OCI-LY7 (cell line): Measurements from ENCODE around the gene TRIM8. TPM values are rescaled to one million over a fixed set of nuclear protein-coding genes. Genes with fewer than 3 reads are reported as not detected.

Experiments used
- BruUV-seq: library from RNA; stranded (reverse); fragments of 400-500 nt; replicated peaks from 2 replicates; lab custom pipeline; 2021; lab: Mats Ljungman, UMichigan
- CTCF ChIA-PET: fragments of 300-600 bp; sonication (Branson Sonifier 250); formaldehyde crosslinking; loops from one replicate; lab custom pipeline; 2022; ENCODE audit warnings: antibody characterized with exemption; ENCODE audit not compliant: unreplicated experiment; lab: Charles Lee
- POLR2A ChIA-PET: fragments of 300-600 bp; sonication (Branson Sonifier 250); formaldehyde crosslinking; loops from one replicate; lab custom pipeline; 2022; ENCODE audit warnings: antibody characterized with exemption; lab: Charles Lee
- DNase-seq: peaks from one replicate; pipeline ENCODE4 v3.0.0-alpha.2; 2015; ENCODE audit warnings: low spot score
- H2AFZ ChIP-seq: fragments of 200-600 bp; sonication (generic), shearing (Covaris generic); 2 replicates; pipeline ENCODE4 v1.6.1; 2014; ENCODE audit warnings: mild to moderate bottlenecking, antibody characterized with exemption, low read length, moderate library complexity
- H3K27ac ChIP-seq: fragments of 200-600 bp; sonication (generic); 2 replicates; pipeline ENCODE4 v1.5.1; 2014; ENCODE audit warnings: mixed run types, low read depth, mild to moderate bottlenecking, moderate library complexity, low read length, inconsistent platforms; ENCODE audit not compliant: poor library complexity, severe bottlenecking
- H3K36me3 ChIP-seq: fragments of 200-600 bp; sonication (generic); 2 replicates; pipeline ENCODE4 v1.6.1; 2014; ENCODE audit warnings: mild to moderate bottlenecking, antibody characterized with exemption, low read length, moderate library complexity, mixed read lengths; ENCODE audit not compliant: insufficient read depth
- H3K4me1 ChIP-seq: fragments of 200-600 bp; sonication (generic); 2 replicates; pipeline ENCODE4 v1.5.1; 2014; ENCODE audit warnings: mild to moderate bottlenecking, low read length; ENCODE audit not compliant: insufficient read depth, poor library complexity, severe bottlenecking
- H3K4me2 ChIP-seq: fragments of 200-600 bp; sonication (generic); 2 replicates; pipeline ENCODE4 v1.6.1; 2014; ENCODE audit warnings: mild to moderate bottlenecking, low read length
- H3K4me3 ChIP-seq: fragments of 200-600 bp; sonication (generic); 2 replicates; pipeline ENCODE4 v1.5.1; 2014; ENCODE audit warnings: mild to moderate bottlenecking, low read depth, low read length; ENCODE audit not compliant: poor library complexity, severe bottlenecking
- H3K79me2 ChIP-seq: fragments of 200-600 bp; sonication (generic); 2 replicates; pipeline ENCODE4 v1.6.1; 2016; ENCODE audit warnings: low read depth, mild to moderate bottlenecking, low read length, moderate library complexity, mixed read lengths; ENCODE audit not compliant: insufficient read depth
- H3K9me2 ChIP-seq: fragments of 200-600 bp; sonication (generic); 2 replicates; pipeline ENCODE4 v1.6.1; 2016; ENCODE audit warnings: mild to moderate bottlenecking, low read length, mixed read lengths; ENCODE audit not compliant: insufficient read depth
- H3K9me3 ChIP-seq: fragments of 200-600 bp; sonication (generic); 2 replicates; pipeline ENCODE4 v1.6.1; 2014; ENCODE audit warnings: mild to moderate bottlenecking, mixed run types, low read length, mixed read lengths
- H4K20me1 ChIP-seq: fragments of 200-600 bp; sonication (generic); 2 replicates; pipeline ENCODE4 v1.6.1; 2014; ENCODE audit warnings: mild to moderate bottlenecking, antibody characterized with exemption, low read length, moderate library complexity, mixed read lengths; ENCODE audit not compliant: insufficient read depth
- CTCF ChIP-seq: fragments of 200-600 bp; sonication (generic); conservative IDR thresholded peaks from 2 replicates; pipeline ENCODE4 v1.5.1; 2014; ENCODE audit warnings: mild to moderate bottlenecking, antibody characterized with exemption, low read length, moderate library complexity, mixed read lengths
- EZH2phosphoT487 ChIP-seq: fragments of 200-600 bp; sonication (generic); IDR thresholded peaks from 2 replicates; pipeline ENCODE4 v1.6.1; 2018; ENCODE audit warnings: low read depth, borderline replicate concordance, mild to moderate bottlenecking, mixed run types, antibody characterized with exemption, low read length, moderate library complexity, mixed read lengths
- intact Hi-C: fragments of 100-400 bp; cut with micrococcal nuclease; formaldehyde crosslinking; loops from one replicate; pipeline ENCODE4 v1.10.0; 2022; ENCODE audit not compliant: unreplicated experiment
- total RNA-seq, 2 experiments: library from RNA; depleted of rRNA in 1 of 2; stranded (reverse); fragments of >200 nt in 1 of 2; shearing (Covaris generic) in 1 of 2; gene quantifications; 2 replicates each; pipeline ENCODE4 v1.2.3, GENCODE V29; 2014 to 2022

Gene TRIM8
- total RNA-seq, 2 experiments from 2014 or later = 54.2 to 92.1 TPM

- Histone ChIP-seq H4K20me1 (no peaks in the 10 kb centered on the region), H3K4me2 (peak overlapping the region; percentile 82), H3K79me2 (peaks cover 73% of the 10 kb centered on the region), H3K9me3 (no peaks in the 10 kb centered on the region), H3K36me3 (peaks cover 37% of the 10 kb centered on the region; the same call in 1 of the 2 replicates), H3K27ac (peak overlapping the region; percentile 95), H3K4me1 (peaks cover 53% of the 10 kb centered on the region), H3K4me3 (peak overlapping the region; percentile 84), H2AFZ (no peak overlapping the region), H3K9me2 (no peaks in the 10 kb centered on the region)
- ChIA-PET POLR2A (interaction anchor here (0.7 to 2.1 kb wide), 5 partner anchors 11 to 545 kb away, joined by 3 to 11 read pairs (median 3); no protein-coding TSS in a partner anchor), CTCF (no interaction called here)
- TF ChIP-seq CTCF (no peak), EZH2phosphoT487 (no peak)
- DNase-seq = peak; percentile 86
- intact Hi-C loops = loop anchor here (1.0 to 10.0 kb wide), 7 partner anchors 14 to 952 kb away; partner anchors contain the start of genes ACTR1A, C10orf95, FBXW4 and NT5C2
- no TSS peak for BruUV-seq
Observed at GRCh38 chr10:102646610-102647442, 2.5 kb downstream of the TRIM8 start.

- H4K20me1 ChIP-seq = no peaks in the 10 kb centered on the region
- peak; percentile 93 for DNase-seq
- H3K4me1 ChIP-seq = peaks cover 61% of the 10 kb centered on the region
- H3K36me3 ChIP-seq = peaks cover 42% of the 10 kb centered on the region; the same call in 1 of the 2 replicates
- peak overlapping the region; percentile 82 for H3K4me2 ChIP-seq
- CTCF ChIA-PET = no interaction called here
- TF ChIP-seq EZH2phosphoT487 (no peak), CTCF (no peak)
- H3K9me3 ChIP-seq = no peaks in the 10 kb centered on the region
- intact Hi-C loops = loop anchor here (1.0 to 10.0 kb wide), 7 partner anchors 14 to 953 kb away; partner anchors contain the start of genes ACTR1A, C10orf95, FBXW4 and NT5C2
- peak overlapping the region; percentile 95 for H3K27ac ChIP-seq
- no peaks in the 10 kb centered on the region for H3K9me2 ChIP-seq
- no TSS peak for BruUV-seq
- peaks cover 82% of the 10 kb centered on the region for H3K79me2 ChIP-seq
- POLR2A ChIA-PET = interaction anchor here (0.6 to 2.7 kb wide), 2 partner anchors 13 to 35 kb away, joined by 4 to 17 read pairs; no protein-coding TSS in a partner anchor
- peak overlapping the region; percentile 84 for H3K4me3 ChIP-seq
- H2AFZ ChIP-seq = no peak overlapping the region
Observed at GRCh38 chr10:102647443-102648268, 3.4 kb downstream of the TRIM8 start.
